Activated T-cell treated with anti-CD3 and anti-CD28 coated beads for 24 hours (primary cell): ENCODE results near the gene CLDND1.
"Not testable (repeated sequence)": the region's sequence is repeated elsewhere in the genome, so short reads cannot be mapped to it uniquely, and the experiment has no call there.

Experiments
- DNase-seq: peaks from one replicate; pipeline ENCODE4 v3.0.0-alpha.2; 2020; ENCODE audit warnings: low read depth

Gene CLDND1

GRCh38 chr3:98522544-98523281 is at the start of gene CLDND1:
Gene CLDND1 (minus strand): TSS chr3:98522902. CDS start chr3:98521424, 1,478 bp downstream.
- DNase-seq, result peak; percentile 92

GRCh38 chr3:98568402-98568801 is 45.7 kb upstream of the CLDND1 start:
- DNase-seq, result no peak

- DNase-seq, result no peak
Measured at GRCh38 chr3:98567666-98568270, 45.1 kb upstream of the CLDND1 start.

GRCh38 chr3:98565843-98566242 is 43.1 kb upstream of the CLDND1 start:
- DNase-seq, result no peak

- no peak for DNase-seq
Measured at GRCh38 chr3:98565237-98565643, 42.5 kb upstream of the CLDND1 start.

GRCh38 chr3:98564282-98565005 is 41.7 kb upstream of the CLDND1 start:
- DNase-seq, result no peak

- no peak for DNase-seq
Measured at GRCh38 chr3:98563661-98564281, 41.1 kb upstream of the CLDND1 start.

GRCh38 chr3:98561727-98562521 is 39.2 kb upstream of the CLDND1 start:
- no peak for DNase-seq

GRCh38 chr3:98560911-98561310 is 38.2 kb upstream of the CLDND1 start:
- DNase-seq, result no peak

- not testable (repeated sequence) for DNase-seq
Measured at GRCh38 chr3:98559769-98560168, 37.1 kb upstream of the CLDND1 start.

GRCh38 chr3:98558100-98558827 is 35.6 kb upstream of the CLDND1 start:
- no peak for DNase-seq

- peak; percentile 56 for DNase-seq
Measured at GRCh38 chr3:98557324-98558010, 34.8 kb upstream of the CLDND1 start.

- peak; percentile 68 for DNase-seq
Measured at GRCh38 chr3:98556164-98557130, 33.7 kb upstream of the CLDND1 start.

- no peak for DNase-seq
Measured at GRCh38 chr3:98555025-98555379, 32.3 kb upstream of the CLDND1 start.

- no peak for DNase-seq
Measured at GRCh38 chr3:98554580-98554979, 31.9 kb upstream of the CLDND1 start.

GRCh38 chr3:98553753-98554152 is 31.1 kb upstream of the CLDND1 start:
- no peak for DNase-seq

GRCh38 chr3:98553021-98553563 is 30.4 kb upstream of the CLDND1 start:
- no peak for DNase-seq

- no peak for DNase-seq
Measured at GRCh38 chr3:98552232-98553020, 29.7 kb upstream of the CLDND1 start.
